CD4-positive, alpha-beta T cell (primary cell): ENCODE data around the gene KIF4A. TPM values are rescaled to one million over a fixed set of nuclear protein-coding genes. Genes with fewer than 3 reads are reported as not detected.
A peak's percentile ranks its signal among the peaks of the same experiment; 100 is the strongest.
"Not testable (repeated sequence)": the region's sequence is repeated elsewhere in the genome, so short reads cannot be mapped to it uniquely, and the experiment has no call there.

Experiments used
- ATAC-seq: fragments of 200-7000 bp; cut with Tn5 transposase; one replicate; pipeline ENCODE4 v1.10.0; 2022; ENCODE audit warnings: mild to moderate bottlenecking; ENCODE audit not compliant: poor library complexity
- CTCF ChIA-PET: fragments of 350-600 bp; sonication (Branson Sonifier 250); formaldehyde crosslinking; loops from one replicate; lab custom pipeline; 2021; ENCODE audit warnings: antibody characterized with exemption, inconsistent platforms; lab: Charles Lee
- POLR2A ChIA-PET: fragments of 350-600 bp; sonication (Branson Sonifier 250); formaldehyde crosslinking; loops from one replicate; lab custom pipeline; 2021; ENCODE audit warnings: antibody characterized with exemption, inconsistent platforms; lab: Charles Lee
- DNase-seq, 14 experiments: peaks; one replicate each; pipeline ENCODE4 v3.0.0-alpha.2; 2013 to 2020; ENCODE audit warnings: mixed read lengths in 2 of 14
- H3K27ac ChIP-seq, 2 donors: one replicate each; pipeline versions ENCODE4 v1.5.1 to v1.7.0; 2013; ENCODE audit warnings: low read length in 2 of 2, low read depth in 1 of 2, mild to moderate bottlenecking in 1 of 2
- H3K27me3 ChIP-seq, 2 experiments: 1 replicate in 1 of 2; 2 replicates in 1 of 2; pipeline versions ENCODE4 v1.6.1 to v1.7.0; 2013; ENCODE audit warnings: low read length in 2 of 2, control low read depth in 1 of 2, mild to moderate bottlenecking in 1 of 2, moderate library complexity in 1 of 2; ENCODE audit not compliant: insufficient read depth in 2 of 2, control insufficient read depth in 1 of 2
- H3K36me3 ChIP-seq: one replicate; pipeline ENCODE4 v1.6.1; 2013; ENCODE audit warnings: low read length, control low read depth; ENCODE audit not compliant: insufficient read depth
- H3K4me1 ChIP-seq: one replicate; pipeline ENCODE4 v1.6.1; 2013; ENCODE audit warnings: low read length, control low read depth; ENCODE audit not compliant: insufficient read depth
- H3K4me3 ChIP-seq: one replicate; pipeline ENCODE4 v1.5.1; 2013; ENCODE audit warnings: mild to moderate bottlenecking, low read length, moderate library complexity
- H3K9me3 ChIP-seq, 2 experiments: 1 replicate in 1 of 2; 2 replicates in 1 of 2; pipeline versions ENCODE4 v1.6.1 to v1.7.0; 2013; ENCODE audit warnings: low read length in 2 of 2, mild to moderate bottlenecking in 2 of 2, control low read depth in 1 of 2, moderate library complexity in 1 of 2; ENCODE audit not compliant: control insufficient read depth in 1 of 2, insufficient read depth in 1 of 2
- H3K27ac Mint-ChIP-seq: one replicate; pipeline ENCODE4 v1.8.0; 2020; ENCODE audit warnings: mixed read lengths
- H3K27me3 Mint-ChIP-seq: one replicate; pipeline ENCODE4 v1.8.0; 2021; ENCODE audit warnings: mixed read lengths
- H3K36me3 Mint-ChIP-seq: one replicate; pipeline ENCODE4 v1.8.0; 2021; ENCODE audit warnings: low read depth, mixed read lengths
- H3K4me1 Mint-ChIP-seq: one replicate; pipeline ENCODE4 v1.8.0; 2021; ENCODE audit warnings: low read depth, mixed read lengths
- H3K4me3 Mint-ChIP-seq: one replicate; pipeline ENCODE4 v1.8.0; 2020; ENCODE audit warnings: mild to moderate bottlenecking, mixed read lengths
- H3K9me3 Mint-ChIP-seq: one replicate; pipeline ENCODE4 v1.8.0; 2020; ENCODE audit warnings: mixed read lengths
- CTCF ChIP-seq: fragments of 200-600 bp; IDR thresholded peaks from one replicate; pipeline ENCODE4 v1.8.0; 2022; ENCODE audit warnings: antibody characterized with exemption, mild to moderate bottlenecking
- intact Hi-C, 2 experiments: fragments of 100-400 bp; cut with DNase I in 1 of 2; cut with micrococcal nuclease in 1 of 2; formaldehyde crosslinking; loops; one replicate each; pipeline versions ENCODE4 v1.15.1 to v1.9.0; 2023 to 2025; cut with DNase I, micrococcal nuclease
- total RNA-seq, 174 experiments: library from RNA in 2 of 174; stranded (reverse) in 2 of 174; gene quantifications; one replicate each; pipeline ENCODE4 v1.2.3 and lab custom pipeline; 2021 to 2026

Gene KIF4A
- total RNA-seq, 2 experiments from 2014 or later, result 0.06 to 0.19 TPM

- Mint-ChIP-seq H3K27me3 (no peaks in the 10 kb centered on the region), H3K9me3 (no peaks in the 10 kb centered on the region), H3K4me3 (no peak overlapping the region), H3K4me1 (no peaks in the 10 kb centered on the region), H3K36me3 (no peaks in the 10 kb centered on the region), H3K27ac (no peak overlapping the region)
- intact Hi-C loops, result no loop called here
- TF ChIP-seq CTCF, result no peak
- DNase-seq (no peak), ATAC-seq (no peak)
- Histone ChIP-seq H3K36me3 (no peaks in the 10 kb centered on the region), H3K9me3 (no peaks in the 10 kb centered on the region), H3K4me3 (no peak overlapping the region), H3K27ac (no peak overlapping the region), H3K4me1 (no peaks in the 10 kb centered on the region), H3K27me3 (no peaks in the 10 kb centered on the region)
- ChIA-PET CTCF (no interaction called here), POLR2A (no interaction called here)
Observed at GRCh38 chrX:70360366-70360765, 70.5 kb downstream of the KIF4A start.

- H3K4me1 ChIP-seq, H3K4me1 Mint-ChIP-seq, H3K27ac ChIP-seq, DNase-seq, H3K9me3 Mint-ChIP-seq, H3K4me3 Mint-ChIP-seq, H3K36me3 ChIP-seq, H3K27me3 ChIP-seq, intact Hi-C loops, CTCF ChIA-PET, H3K9me3 ChIP-seq, H3K36me3 Mint-ChIP-seq, H3K27ac Mint-ChIP-seq, H3K27me3 Mint-ChIP-seq, H3K4me3 ChIP-seq, POLR2A ChIA-PET, ATAC-seq: not testable (repeated sequence)
Observed at GRCh38 chrX:70368731-70369130, 78.8 kb downstream of the KIF4A start.

GRCh38 chrX:70386235-70386634 is 96.3 kb downstream of the KIF4A start:
- intact Hi-C loops, result no loop called here
- Histone ChIP-seq H3K9me3 (no peaks in the 10 kb centered on the region), H3K4me1 (no peaks in the 10 kb centered on the region), H3K27ac (no peak overlapping the region), H3K4me3 (no peak overlapping the region), H3K27me3 (no peaks in the 10 kb centered on the region), H3K36me3 (no peaks in the 10 kb centered on the region)
- no peak for TF ChIP-seq CTCF
- POLR2A ChIA-PET, result no interaction called here
- H3K4me3 Mint-ChIP-seq, result no peak overlapping the region
- no peaks in the 10 kb centered on the region for H3K27me3 Mint-ChIP-seq
- ATAC-seq (no peak), DNase-seq (no peak)
- H3K4me1 Mint-ChIP-seq, result no peaks in the 10 kb centered on the region
- H3K9me3 Mint-ChIP-seq, result no peaks in the 10 kb centered on the region
- no peak overlapping the region for H3K27ac Mint-ChIP-seq
- no peaks in the 10 kb centered on the region for H3K36me3 Mint-ChIP-seq
- CTCF ChIA-PET, result no interaction called here

- TF ChIP-seq CTCF, result no peak
- Histone ChIP-seq H3K27ac (peak overlapping the region; percentile 45 to 66), H3K9me3 (no peaks in the 10 kb centered on the region), H3K36me3 (no peaks in the 10 kb centered on the region), H3K4me1 (peaks cover 5% of the 10 kb centered on the region), H3K27me3 (no peaks in the 10 kb centered on the region), H3K4me3 (peak overlapping the region; percentile 12)
- H3K9me3 Mint-ChIP-seq, result no peaks in the 10 kb centered on the region
- peak overlapping the region; percentile 93 for H3K27ac Mint-ChIP-seq
- peaks cover 4% of the 10 kb centered on the region for H3K36me3 Mint-ChIP-seq
- no peaks in the 10 kb centered on the region for H3K27me3 Mint-ChIP-seq
- peaks cover 16% of the 10 kb centered on the region for H3K4me1 Mint-ChIP-seq
- peak overlapping the region; percentile 50 for H3K4me3 Mint-ChIP-seq
- intact Hi-C loops, result loop anchor here in 1 of 2 experiments (10.0 kb wide), 1 partner anchor 64 kb away; no protein-coding TSS in a partner anchor
- DNase-seq, result peak in 5 of 14 experiments; percentile 17 to 75 (median 61)
- peak; percentile 93 for ATAC-seq
- ChIA-PET CTCF (no interaction called here), POLR2A (interaction anchor here (0.6 to 1.8 kb wide), 5 partner anchors 25 to 265 kb away, joined by 3 to 10 read pairs (median 5); partner anchors contain the start of genes GDPD2 and IGBP1)
Observed at GRCh38 chrX:70398899-70399298, 109.0 kb downstream of the KIF4A start.

- H3K27me3 Mint-ChIP-seq, H3K27ac Mint-ChIP-seq, CTCF ChIA-PET, intact Hi-C loops, DNase-seq, H3K36me3 Mint-ChIP-seq, H3K27me3 ChIP-seq, POLR2A ChIA-PET, H3K4me1 ChIP-seq, H3K4me3 Mint-ChIP-seq, H3K9me3 ChIP-seq, H3K9me3 Mint-ChIP-seq, H3K36me3 ChIP-seq, ATAC-seq, H3K4me3 ChIP-seq, H3K27ac ChIP-seq: not testable (repeated sequence)
- H3K4me1 Mint-ChIP-seq, result peaks cover 16% of the 10 kb centered on the region
Observed at GRCh38 chrX:70400181-70400580, 110.3 kb downstream of the KIF4A start.
